Type B pancreatic cell (in vitro differentiated cells): ENCODE measurements around the gene ARMC5. TPM values are rescaled to one million over a fixed set of nuclear protein-coding genes. Genes with fewer than 3 reads are reported as not detected.

Experiments used
- DNase-seq: peaks from one replicate; pipeline ENCODE4 v3.0.0; 2021; ENCODE audit warnings: mixed read lengths; ENCODE audit not compliant: unreplicated experiment; ENCODE audit errors: extremely low spot score
- H3K27ac Mint-ChIP-seq: 2 replicates; pipeline ENCODE4 v1.8.0; 2021; ENCODE audit warnings: mild to moderate bottlenecking, mixed read lengths
- H3K27me3 Mint-ChIP-seq: 2 replicates; pipeline ENCODE4 v1.8.0; 2021; ENCODE audit warnings: mixed read lengths
- H3K36me3 Mint-ChIP-seq: 2 replicates; pipeline ENCODE4 v1.8.0; 2021; ENCODE audit warnings: mixed read lengths
- H3K4me1 Mint-ChIP-seq: one replicate; pipeline ENCODE4 v1.8.0; 2021; ENCODE audit warnings: mixed read lengths; ENCODE audit not compliant: unreplicated experiment
- H3K4me3 Mint-ChIP-seq: 2 replicates; pipeline ENCODE4 v1.8.0; 2021; ENCODE audit warnings: mild to moderate bottlenecking, mixed read lengths
- H3K9me3 Mint-ChIP-seq: 2 replicates; pipeline ENCODE4 v1.8.0; 2021; ENCODE audit warnings: mixed read lengths
- total RNA-seq: library from RNA; stranded (reverse); gene quantifications from 2 replicates; pipeline ENCODE4 v1.2.1, GENCODE V29; 2021; ENCODE audit warnings: low replicate concordance
- TF ChIP-seq, protein P1 (sequence below): fragments of 200-600 bp; sonication (generic); conservative IDR thresholded peaks from 2 replicates; pipeline ENCODE4 v1.5.0; 2021; ENCODE audit warnings: antibody characterized with exemption, mild to moderate bottlenecking

ARMC5 gene
- total RNA-seq, 1 donor from 2014 or later: 11.1 TPM

DNA sequence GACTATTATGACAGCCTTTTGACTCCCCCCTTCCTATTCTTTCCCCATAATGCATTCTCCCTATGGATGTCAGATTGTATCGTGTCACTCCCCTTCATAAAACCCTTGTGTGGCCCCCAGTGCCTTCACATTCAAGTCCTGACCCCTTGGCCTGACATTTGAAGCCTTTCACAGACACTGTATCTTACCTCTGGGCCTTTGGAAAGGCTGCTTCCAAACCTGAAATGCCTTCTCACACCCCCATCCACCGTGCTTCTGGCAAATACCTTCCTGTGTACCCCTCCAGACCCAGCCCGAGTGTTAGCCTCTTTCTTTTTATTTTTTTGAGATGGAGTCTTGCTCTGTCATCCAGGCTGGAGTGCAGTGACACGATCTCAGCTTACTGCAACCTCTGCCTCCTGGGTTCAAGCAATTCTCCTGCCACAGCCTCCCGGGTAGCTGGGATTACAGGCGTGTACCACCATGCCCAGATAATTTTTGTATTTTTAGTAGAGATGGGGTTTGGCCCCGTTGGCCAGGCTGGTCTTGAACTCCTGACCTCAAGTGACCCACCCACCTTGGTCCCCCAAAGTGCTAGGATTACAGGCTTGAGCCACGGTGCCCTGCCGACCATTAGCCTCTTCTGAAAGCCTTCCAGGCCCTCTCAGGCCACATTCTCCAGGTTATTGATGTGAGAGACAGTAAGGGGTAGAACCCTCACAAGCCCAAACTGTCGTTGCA, 2.1 kb downstream of the ARMC5 start:
- Mint-ChIP-seq H3K27me3 (no peaks in the 10 kb centered on the region), H3K27ac (no peak overlapping the region), H3K36me3 (no peaks in the 10 kb centered on the region), H3K4me3 (peak overlapping the region; percentile 2), H3K9me3 (no peaks in the 10 kb centered on the region), H3K4me1 (peaks cover 13% of the 10 kb centered on the region)
- TF ChIP-seq, protein P1, sequence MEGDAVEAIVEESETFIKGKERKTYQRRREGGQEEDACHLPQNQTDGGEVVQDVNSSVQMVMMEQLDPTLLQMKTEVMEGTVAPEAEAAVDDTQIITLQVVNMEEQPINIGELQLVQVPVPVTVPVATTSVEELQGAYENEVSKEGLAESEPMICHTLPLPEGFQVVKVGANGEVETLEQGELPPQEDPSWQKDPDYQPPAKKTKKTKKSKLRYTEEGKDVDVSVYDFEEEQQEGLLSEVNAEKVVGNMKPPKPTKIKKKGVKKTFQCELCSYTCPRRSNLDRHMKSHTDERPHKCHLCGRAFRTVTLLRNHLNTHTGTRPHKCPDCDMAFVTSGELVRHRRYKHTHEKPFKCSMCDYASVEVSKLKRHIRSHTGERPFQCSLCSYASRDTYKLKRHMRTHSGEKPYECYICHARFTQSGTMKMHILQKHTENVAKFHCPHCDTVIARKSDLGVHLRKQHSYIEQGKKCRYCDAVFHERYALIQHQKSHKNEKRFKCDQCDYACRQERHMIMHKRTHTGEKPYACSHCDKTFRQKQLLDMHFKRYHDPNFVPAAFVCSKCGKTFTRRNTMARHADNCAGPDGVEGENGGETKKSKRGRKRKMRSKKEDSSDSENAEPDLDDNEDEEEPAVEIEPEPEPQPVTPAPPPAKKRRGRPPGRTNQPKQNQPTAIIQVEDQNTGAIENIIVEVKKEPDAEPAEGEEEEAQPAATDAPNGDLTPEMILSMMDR: no peak
- DNase-seq: no peak

DNA sequence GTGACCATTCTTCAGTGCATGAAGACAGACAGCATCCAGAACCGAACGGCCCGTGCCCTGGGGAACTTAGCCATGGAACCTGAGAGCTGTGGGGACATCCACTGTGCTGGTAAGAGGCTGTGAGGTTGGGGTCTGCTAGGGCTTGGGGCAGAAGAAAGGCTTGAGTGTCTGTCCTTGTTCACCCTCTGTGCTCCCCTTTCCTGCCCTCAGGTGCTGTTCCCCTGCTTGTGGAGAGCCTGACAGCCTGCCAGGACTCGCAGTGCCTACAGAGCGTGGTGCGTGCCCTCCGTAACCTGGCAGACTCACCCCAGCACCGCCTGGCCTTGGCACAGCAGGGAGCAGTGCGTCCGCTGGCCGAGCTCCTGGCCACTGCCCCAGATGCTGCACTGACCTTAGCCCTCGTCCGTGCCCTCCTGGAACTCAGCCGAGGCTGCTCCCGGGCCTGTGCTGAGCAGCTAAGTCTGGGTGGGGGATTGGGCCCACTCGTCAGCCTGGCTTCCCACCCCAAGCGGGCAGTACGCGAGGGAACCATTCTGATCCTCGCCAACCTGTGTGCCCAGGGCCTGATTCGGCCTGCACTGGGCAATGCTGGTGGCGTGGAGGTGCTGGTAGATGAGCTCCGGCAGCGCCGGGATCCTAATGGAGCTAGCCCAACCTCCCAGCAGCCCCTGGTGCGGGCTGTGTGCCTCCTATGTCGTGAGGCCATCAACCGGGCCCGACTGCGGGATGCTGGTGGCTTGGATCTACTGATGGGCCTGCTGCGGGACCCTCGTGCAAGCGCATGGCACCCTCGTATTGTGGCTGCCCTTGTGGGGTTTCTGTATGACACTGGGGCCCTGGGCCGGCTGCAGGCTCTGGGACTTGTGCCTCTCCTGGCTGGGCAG, 2.9 kb downstream of the ARMC5 start:
- H3K9me3 Mint-ChIP-seq: no peaks in the 10 kb centered on the region
- no peak for DNase-seq
- H3K27me3 Mint-ChIP-seq: no peaks in the 10 kb centered on the region
- no peak overlapping the region for H3K27ac Mint-ChIP-seq
- TF ChIP-seq, protein P1: no peak
- H3K36me3 Mint-ChIP-seq: no peaks in the 10 kb centered on the region
- no peak overlapping the region for H3K4me3 Mint-ChIP-seq
- peaks cover 13% of the 10 kb centered on the region for H3K4me1 Mint-ChIP-seq

DNA sequence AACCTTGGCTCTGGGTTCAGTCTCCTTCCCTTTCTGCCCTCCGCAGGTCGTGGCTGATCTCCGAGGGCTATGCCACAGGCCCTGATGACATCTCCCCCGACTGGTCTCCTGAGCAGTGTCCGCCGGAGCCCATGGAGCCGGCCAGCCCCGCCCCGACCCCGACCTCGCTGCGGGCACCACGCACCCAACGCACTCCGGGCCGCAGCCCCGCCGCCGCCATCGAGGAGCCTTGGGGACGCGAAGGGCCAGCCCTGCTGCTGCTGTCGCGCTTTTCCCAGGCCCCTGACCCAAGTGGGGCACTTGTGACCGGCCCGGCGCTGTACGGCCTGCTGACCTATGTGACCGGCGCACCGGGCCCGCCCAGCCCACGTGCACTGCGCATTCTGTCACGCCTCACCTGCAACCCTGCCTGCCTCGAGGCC, 5.1 kb downstream of the ARMC5 start:
- H3K36me3 Mint-ChIP-seq: no peaks in the 10 kb centered on the region
- no peak overlapping the region for H3K4me3 Mint-ChIP-seq
- H3K27ac Mint-ChIP-seq: no peak overlapping the region

DNA sequence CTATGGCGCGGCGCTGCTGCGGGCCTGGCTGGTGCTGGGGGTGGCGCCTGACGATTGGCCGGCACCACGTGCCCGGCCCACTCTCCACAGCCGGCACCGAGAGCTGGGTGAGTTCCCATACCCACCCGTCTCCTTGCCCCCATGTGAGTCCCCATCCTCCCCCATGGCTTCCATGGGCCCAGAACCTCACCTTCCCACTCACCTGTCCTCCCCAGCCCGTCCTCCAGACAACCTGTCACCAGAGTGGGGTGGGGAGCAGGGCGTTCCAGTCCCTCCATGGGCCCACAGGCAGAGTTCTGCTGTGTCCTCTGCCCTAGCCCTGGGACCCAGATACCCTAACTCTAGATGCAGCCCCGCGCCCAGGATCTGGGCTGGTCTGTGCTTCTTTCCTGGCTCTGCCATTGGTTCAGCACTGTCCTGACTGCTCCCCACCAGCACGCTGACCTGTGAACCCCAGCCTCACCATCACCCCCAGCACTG, 5.5 kb downstream of the ARMC5 start:
- TF ChIP-seq, protein P1: no peak
- H3K27ac Mint-ChIP-seq: no peak overlapping the region
- no peaks in the 10 kb centered on the region for H3K9me3 Mint-ChIP-seq
- H3K4me3 Mint-ChIP-seq: no peak overlapping the region
- DNase-seq: no peak
- H3K36me3 Mint-ChIP-seq: no peaks in the 10 kb centered on the region
- no peaks in the 10 kb centered on the region for H3K27me3 Mint-ChIP-seq
- peaks cover 10% of the 10 kb centered on the region for H3K4me1 Mint-ChIP-seq

More for the DNA sequence above, 5.1 kb downstream of the ARMC5 start:
- DNase-seq: no peak
- Mint-ChIP-seq H3K9me3 (no peaks in the 10 kb centered on the region), H3K27me3 (no peaks in the 10 kb centered on the region), H3K4me1 (peaks cover 10% of the 10 kb centered on the region)
- TF ChIP-seq, protein P1: no peak

DNA sequence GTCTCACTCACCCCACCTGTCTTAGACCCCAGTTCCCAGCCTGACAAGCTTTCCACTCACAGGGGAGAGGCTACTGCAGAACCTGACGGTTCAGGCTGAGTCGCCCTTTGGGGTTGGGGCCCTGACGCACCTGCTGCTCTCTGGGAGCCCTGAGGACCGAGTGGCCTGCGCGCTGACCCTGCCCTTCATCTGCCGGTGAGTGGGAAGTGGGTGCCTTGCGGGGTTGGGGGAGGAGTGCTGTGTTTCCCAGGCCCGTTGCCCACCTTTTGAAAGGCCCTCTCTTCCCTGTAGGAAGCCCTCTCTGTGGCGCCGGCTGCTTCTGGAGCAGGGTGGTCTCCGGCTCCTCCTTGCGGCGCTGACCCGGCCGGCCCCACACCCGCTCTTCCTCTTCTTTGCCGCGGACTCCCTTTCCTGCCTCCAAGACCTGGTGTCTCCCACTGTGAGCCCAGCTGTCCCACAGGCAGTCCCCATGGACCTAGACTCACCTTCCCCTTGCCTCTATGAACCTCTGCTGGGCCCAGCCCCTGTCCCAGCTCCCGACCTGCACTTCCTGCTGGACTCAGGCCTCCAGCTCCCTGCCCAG, 6.6 kb downstream of the ARMC5 start:
- H3K27me3 Mint-ChIP-seq: no peaks in the 10 kb centered on the region
- H3K27ac Mint-ChIP-seq: no peak overlapping the region
- no peaks in the 10 kb centered on the region for H3K9me3 Mint-ChIP-seq
- TF ChIP-seq, protein P1: no peak
- peaks cover 4% of the 10 kb centered on the region for H3K4me1 Mint-ChIP-seq
- no peak overlapping the region for H3K4me3 Mint-ChIP-seq
- no peak for DNase-seq
- H3K36me3 Mint-ChIP-seq: no peaks in the 10 kb centered on the region
